ENCODE measurements around the gene ASTN1. TPM values are rescaled to one million over a fixed set of nuclear protein-coding genes. Genes with fewer than 3 reads are reported as not detected.

The ASTN1 gene
- total and polyA plus RNA-seq, 2 experiments from 2014 or later, result 1.1 TPM; not detected in 1

DNA sequence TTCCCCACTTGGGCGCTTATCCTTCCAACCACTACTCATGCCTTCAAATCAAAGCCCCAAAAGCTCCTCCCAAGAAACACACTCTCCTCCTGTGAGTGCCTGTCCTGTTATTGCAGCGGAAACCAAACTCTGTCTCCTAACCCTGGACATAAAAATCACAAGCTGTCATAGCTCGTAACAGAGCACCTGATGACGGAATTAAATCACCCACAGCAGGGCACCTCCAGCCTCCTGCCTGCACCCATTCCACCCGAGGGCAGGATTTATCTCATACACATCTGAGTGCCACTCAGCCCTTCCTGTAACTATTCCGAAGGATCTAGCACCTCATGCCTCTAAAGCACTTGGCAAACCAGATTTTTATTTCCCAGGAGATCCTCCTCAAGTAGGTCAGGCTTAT, 100.9 kb downstream of the ASTN1 start:
- no peak for TF ChIP-seq EZH2phosphoT487 (IDR thresholded peaks at IDR 0.05; ENCODE audit: low read depth, severe bottlenecking, unreplicated experiment)
- no peak for TF ChIP-seq EZH2 (IDR thresholded peaks at IDR 0.05; ENCODE audit: borderline replicate concordance)
- Histone ChIP-seq H3K27ac (no peak overlapping the region), H3K4me1 (ENCODE audit: insufficient read depth) (no peaks in the 10 kb centered on the region), H3K79me2 (no peaks in the 10 kb centered on the region), H3K27me3 (no peaks in the 10 kb centered on the region), H3K9me3 (ENCODE audit: low read depth) (no peaks in the 10 kb centered on the region), H3K9me2 (replicated peaks; ENCODE audit: insufficient read depth) (no peaks in the 10 kb centered on the region), H3K4me2 (no peak overlapping the region), H3K4me3 (no peak overlapping the region), H4K20me1 (ENCODE audit: insufficient read depth, poor library complexity, severe bottlenecking) (no peaks in the 10 kb centered on the region), H3K36me3 (replicated peaks; ENCODE audit: insufficient read depth, low read depth) (no peaks in the 10 kb centered on the region), H2AFZ (no peak overlapping the region)
- 81% methylated on average over 6 of the region's 6 CpGs for WGBS (ENCODE audit: low lambda C conversion rate, missing lambda C conversion rate)
- DNase-seq (ENCODE audit: low spot score), result no peak

- no peaks in the 10 kb centered on the region for H4K20me1 ChIP-seq (ENCODE audit: insufficient read depth, poor library complexity, severe bottlenecking)
- H3K9me2 ChIP-seq (replicated peaks; ENCODE audit: insufficient read depth), result no peaks in the 10 kb centered on the region
- no peaks in the 10 kb centered on the region for H3K79me2 ChIP-seq
- H3K36me3 ChIP-seq (replicated peaks; ENCODE audit: insufficient read depth, low read depth), result no peaks in the 10 kb centered on the region
- H3K27me3 ChIP-seq, result no peaks in the 10 kb centered on the region
- H3K27ac ChIP-seq, result no peak overlapping the region
- H3K9me3 ChIP-seq (ENCODE audit: low read depth), result no peaks in the 10 kb centered on the region
- no peak overlapping the region for H3K4me2 ChIP-seq
- DNase-seq (ENCODE audit: low spot score), result no peak
- no peak overlapping the region for H2AFZ ChIP-seq
- no peaks in the 10 kb centered on the region for H3K4me1 ChIP-seq (ENCODE audit: insufficient read depth)
- no peak overlapping the region for H3K4me3 ChIP-seq
- no peak for TF ChIP-seq EZH2phosphoT487 (IDR thresholded peaks at IDR 0.05; ENCODE audit: low read depth, severe bottlenecking, unreplicated experiment)
- TF ChIP-seq, protein P1, sequence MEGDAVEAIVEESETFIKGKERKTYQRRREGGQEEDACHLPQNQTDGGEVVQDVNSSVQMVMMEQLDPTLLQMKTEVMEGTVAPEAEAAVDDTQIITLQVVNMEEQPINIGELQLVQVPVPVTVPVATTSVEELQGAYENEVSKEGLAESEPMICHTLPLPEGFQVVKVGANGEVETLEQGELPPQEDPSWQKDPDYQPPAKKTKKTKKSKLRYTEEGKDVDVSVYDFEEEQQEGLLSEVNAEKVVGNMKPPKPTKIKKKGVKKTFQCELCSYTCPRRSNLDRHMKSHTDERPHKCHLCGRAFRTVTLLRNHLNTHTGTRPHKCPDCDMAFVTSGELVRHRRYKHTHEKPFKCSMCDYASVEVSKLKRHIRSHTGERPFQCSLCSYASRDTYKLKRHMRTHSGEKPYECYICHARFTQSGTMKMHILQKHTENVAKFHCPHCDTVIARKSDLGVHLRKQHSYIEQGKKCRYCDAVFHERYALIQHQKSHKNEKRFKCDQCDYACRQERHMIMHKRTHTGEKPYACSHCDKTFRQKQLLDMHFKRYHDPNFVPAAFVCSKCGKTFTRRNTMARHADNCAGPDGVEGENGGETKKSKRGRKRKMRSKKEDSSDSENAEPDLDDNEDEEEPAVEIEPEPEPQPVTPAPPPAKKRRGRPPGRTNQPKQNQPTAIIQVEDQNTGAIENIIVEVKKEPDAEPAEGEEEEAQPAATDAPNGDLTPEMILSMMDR (IDR thresholded peaks at IDR 0.05; ENCODE audit: poor library complexity), result no peak
- no peak for TF ChIP-seq EZH2 (IDR thresholded peaks at IDR 0.05; ENCODE audit: borderline replicate concordance)
These were observed 110.0 kb downstream of the ASTN1 start for GRCh38 chr1:177054542-177054941.

DNA sequence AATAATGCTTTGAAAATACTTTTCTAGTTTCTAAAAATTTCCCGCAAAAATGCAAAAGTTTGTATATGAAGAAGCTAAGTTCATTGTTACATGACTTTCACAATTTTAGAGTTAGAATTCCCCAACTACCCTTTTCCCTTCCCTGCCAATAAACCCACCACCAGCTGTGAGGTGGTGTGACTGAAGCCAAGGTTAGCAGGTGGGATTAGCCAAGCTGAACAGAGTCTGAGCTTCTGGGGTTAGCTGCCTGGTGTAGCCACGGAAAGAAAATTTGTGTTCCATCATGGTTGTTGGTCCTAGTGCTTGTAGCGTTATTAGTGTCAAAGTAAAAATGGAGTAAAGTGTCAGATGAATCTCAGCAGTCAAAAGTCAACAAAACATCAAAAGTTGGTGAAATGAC, 110.9 kb downstream of the ASTN1 start:
- Histone ChIP-seq H3K9me3 (ENCODE audit: low read depth) (no peaks in the 10 kb centered on the region), H3K79me2 (no peaks in the 10 kb centered on the region), H3K27me3 (no peaks in the 10 kb centered on the region), H3K4me2 (no peak overlapping the region), H3K4me3 (no peak overlapping the region), H4K20me1 (ENCODE audit: insufficient read depth, poor library complexity, severe bottlenecking) (no peaks in the 10 kb centered on the region), H3K4me1 (ENCODE audit: insufficient read depth) (no peaks in the 10 kb centered on the region), H3K9me2 (replicated peaks; ENCODE audit: insufficient read depth) (no peaks in the 10 kb centered on the region), H3K36me3 (replicated peaks; ENCODE audit: insufficient read depth, low read depth) (no peaks in the 10 kb centered on the region), H3K27ac (no peak overlapping the region), H2AFZ (no peak overlapping the region)
- no peak for TF ChIP-seq EZH2phosphoT487 (IDR thresholded peaks at IDR 0.05; ENCODE audit: low read depth, severe bottlenecking, unreplicated experiment)
- no peak for TF ChIP-seq EZH2 (IDR thresholded peaks at IDR 0.05; ENCODE audit: borderline replicate concordance)
- TF ChIP-seq, protein P1 (IDR thresholded peaks at IDR 0.05; ENCODE audit: poor library complexity), result no peak
- no peak for DNase-seq (ENCODE audit: low spot score)
- WGBS (ENCODE audit: low lambda C conversion rate, missing lambda C conversion rate), result 73% methylated on average over 3 of the region's 3 CpGs

DNA sequence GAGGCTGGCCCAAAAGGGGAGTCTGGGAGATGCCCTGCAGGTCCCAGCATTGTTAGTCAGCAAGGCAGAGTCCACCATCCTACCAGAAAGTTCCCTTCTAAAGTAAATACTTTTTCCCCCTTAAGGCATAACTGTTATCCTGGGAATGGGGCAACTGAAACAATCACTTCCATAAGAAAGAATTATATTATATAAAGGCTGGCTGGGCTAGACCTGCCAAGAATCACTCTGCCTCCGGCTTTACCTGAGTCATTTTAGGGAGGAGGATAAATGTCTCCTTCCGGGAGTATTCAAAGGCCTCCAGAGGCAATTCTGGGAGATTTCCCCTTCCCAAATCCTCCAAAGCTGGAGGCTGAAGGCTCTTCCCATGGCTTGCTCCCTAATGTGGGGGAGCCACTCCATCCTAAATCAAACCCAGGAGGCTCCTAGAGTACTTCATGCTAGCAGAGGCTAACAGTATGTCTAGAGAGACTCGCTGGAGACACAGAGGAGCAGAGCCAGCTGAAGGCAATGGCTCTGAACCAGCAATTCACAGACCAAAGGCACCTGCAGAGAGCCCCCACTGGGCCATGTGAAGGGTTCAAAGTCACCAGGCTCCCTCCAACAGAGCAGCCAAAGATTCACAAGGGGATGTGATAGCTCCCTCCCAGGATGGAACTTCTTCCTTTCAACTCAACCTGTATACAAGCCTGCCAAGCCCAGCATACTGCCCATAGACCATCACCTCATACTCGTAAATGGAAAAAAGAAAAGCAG, 116.0 kb downstream of the ASTN1 start:
- H4K20me1 ChIP-seq (ENCODE audit: insufficient read depth, poor library complexity, severe bottlenecking), result no peaks in the 10 kb centered on the region
- H2AFZ ChIP-seq, result no peak overlapping the region
- no peaks in the 10 kb centered on the region for H3K9me3 ChIP-seq (ENCODE audit: low read depth)
- TF ChIP-seq, protein P1 (IDR thresholded peaks at IDR 0.05; ENCODE audit: poor library complexity), result no peak
- TF ChIP-seq EZH2phosphoT487 (IDR thresholded peaks at IDR 0.05; ENCODE audit: low read depth, severe bottlenecking, unreplicated experiment), result no peak
- no peak for TF ChIP-seq EZH2 (IDR thresholded peaks at IDR 0.05; ENCODE audit: borderline replicate concordance)
- H3K36me3 ChIP-seq (replicated peaks; ENCODE audit: insufficient read depth, low read depth), result no peaks in the 10 kb centered on the region
- H3K9me2 ChIP-seq (replicated peaks; ENCODE audit: insufficient read depth), result no peaks in the 10 kb centered on the region
- H3K79me2 ChIP-seq, result no peaks in the 10 kb centered on the region
- 66% methylated on average over 4 of the region's 4 CpGs for WGBS (ENCODE audit: low lambda C conversion rate, missing lambda C conversion rate)
- no peaks in the 10 kb centered on the region for H3K27me3 ChIP-seq
- H3K27ac ChIP-seq, result no peak overlapping the region
- H3K4me1 ChIP-seq (ENCODE audit: insufficient read depth), result no peaks in the 10 kb centered on the region
- no peak overlapping the region for H3K4me2 ChIP-seq
- DNase-seq (ENCODE audit: low spot score), result no peak
- no peak overlapping the region for H3K4me3 ChIP-seq
